CD14-positive monocyte (primary cell): ENCODE data around the gene VAT1L. TPM values are rescaled to one million over a fixed set of nuclear protein-coding genes. Genes with fewer than 3 reads are reported as not detected.

ENCODE experiments used
- DNase-seq, 3 donors: peaks; one replicate each; pipeline ENCODE4 v3.0.0-alpha.2; 2011 to 2022
- H2AFZ ChIP-seq: 2 replicates; pipeline ENCODE4 v1.6.0; 2012; ENCODE audit warnings: mild to moderate bottlenecking, low read depth, low read length, inconsistent platforms; ENCODE audit not compliant: insufficient read depth, poor library complexity, severe bottlenecking
- H3K27ac ChIP-seq, 2 donors: 1 replicate in 1 of 2; 2 replicates in 1 of 2; pipeline ENCODE4 v1.5.1; 2012 to 2013; ENCODE audit warnings: low read length in 2 of 2, control low read depth in 1 of 2, inconsistent platforms in 1 of 2, low read depth in 1 of 2, mild to moderate bottlenecking in 1 of 2
- H3K27me3 ChIP-seq, 2 donors: one replicate each; pipeline versions ENCODE4 v1.6.0 to v1.6.1; 2011 to 2013; ENCODE audit warnings: low read length in 2 of 2; ENCODE audit not compliant: control insufficient read depth in 2 of 2, insufficient read depth in 2 of 2
- H3K36me3 ChIP-seq, 2 donors: replicated peaks in 1 of 2; 1 replicate in 1 of 2; 2 replicates in 1 of 2; pipeline versions ENCODE4 v1.5.1 to v1.6.1; 2012 to 2013; ENCODE audit warnings: low read length in 2 of 2, control low read depth in 1 of 2, inconsistent platforms in 1 of 2, mild to moderate bottlenecking in 1 of 2; ENCODE audit not compliant: insufficient read depth in 2 of 2, control insufficient read depth in 1 of 2
- H3K4me1 ChIP-seq, 2 donors: 1 replicate in 1 of 2; 2 replicates in 1 of 2; pipeline versions ENCODE4 v1.5.1 to v1.6.1; 2012 to 2013; ENCODE audit warnings: low read length in 2 of 2, control low read depth in 1 of 2, inconsistent platforms in 1 of 2, mild to moderate bottlenecking in 1 of 2, moderate library complexity in 1 of 2; ENCODE audit not compliant: insufficient read depth in 2 of 2, control insufficient read depth in 1 of 2
- H3K4me2 ChIP-seq: replicated peaks from 2 replicates; pipeline ENCODE3; 2012; ENCODE audit warnings: low read length, moderate library complexity, mild to moderate bottlenecking; ENCODE audit not compliant: poor library complexity, severe bottlenecking; ENCODE audit errors: extremely low read depth
- H3K4me3 ChIP-seq, 3 experiments: fragments of 200-600 bp in 1 of 3; sonication (generic) in 1 of 3; replicated peaks in 1 of 3; 1 replicate in 2 of 3; 2 replicates in 1 of 3; pipeline ENCODE4 v1.5.1; 2011 to 2013; ENCODE audit warnings: low read length in 3 of 3, mild to moderate bottlenecking in 3 of 3, control low read depth in 2 of 3, low read depth in 2 of 3, inconsistent platforms in 1 of 3, moderate library complexity in 1 of 3
- H3K79me2 ChIP-seq: 2 replicates; pipeline ENCODE4 v1.6.0; 2012; ENCODE audit warnings: mild to moderate bottlenecking, control low read depth, inconsistent platforms, low read length, moderate library complexity; ENCODE audit not compliant: insufficient read depth
- H3K9ac ChIP-seq: 2 replicates; pipeline ENCODE4 v1.6.0; 2017; ENCODE audit warnings: low read length, mild to moderate bottlenecking; ENCODE audit not compliant: insufficient read depth, poor library complexity, severe bottlenecking
- H3K9me3 ChIP-seq, 2 donors: replicated peaks in 1 of 2; 1 replicate in 1 of 2; 2 replicates in 1 of 2; pipeline versions ENCODE4 v1.5.1 to v1.6.1; 2012 to 2013; ENCODE audit warnings: low read length in 2 of 2, control low read depth in 1 of 2; ENCODE audit not compliant: control insufficient read depth in 1 of 2, insufficient read depth in 1 of 2
- H4K20me1 ChIP-seq: 2 replicates; pipeline ENCODE4 v1.6.0; 2012; ENCODE audit warnings: mild to moderate bottlenecking, low read length, control low read depth, moderate library complexity; ENCODE audit not compliant: insufficient read depth
- H3K27ac Mint-ChIP-seq, 7 donors: one replicate each; pipeline ENCODE4 v1.8.0; 2020; ENCODE audit warnings: mild to moderate bottlenecking in 7 of 7, mixed read lengths in 7 of 7, moderate library complexity in 6 of 7, inconsistent platforms in 2 of 7
- H3K27me3 Mint-ChIP-seq, 3 donors: one replicate each; pipeline ENCODE4 v1.8.0; 2021 to 2022; ENCODE audit warnings: low read depth in 3 of 3, mild to moderate bottlenecking in 3 of 3, mixed read lengths in 3 of 3, moderate library complexity in 3 of 3, inconsistent platforms in 1 of 3
- H3K36me3 Mint-ChIP-seq, 2 donors: one replicate each; pipeline ENCODE4 v1.8.0; 2020; ENCODE audit warnings: mixed read lengths in 2 of 2, inconsistent platforms in 1 of 2, mild to moderate bottlenecking in 1 of 2
- H3K4me1 Mint-ChIP-seq: one replicate; pipeline ENCODE4 v1.8.0; 2020; ENCODE audit warnings: mild to moderate bottlenecking, mixed read lengths
- H3K4me3 Mint-ChIP-seq, 2 donors: one replicate each; pipeline ENCODE4 v1.8.0; 2020; ENCODE audit warnings: mild to moderate bottlenecking in 2 of 2, mixed read lengths in 2 of 2, moderate library complexity in 1 of 2
- H3K9me3 Mint-ChIP-seq, 7 donors: one replicate each; pipeline ENCODE4 v1.8.0; 2020 to 2022; ENCODE audit warnings: mixed read lengths in 7 of 7, mild to moderate bottlenecking in 6 of 7, moderate library complexity in 6 of 7, inconsistent platforms in 2 of 7
- WGBS: methylation state at CpG from one replicate; pipeline ENCODE4 v1.1.5; 2013; ENCODE audit warnings: missing lambda C conversion rate; ENCODE audit not compliant: insufficient coverage; 5-methylcytosine and 5-hydroxymethylcytosine counted together
- intact Hi-C, 2 donors: fragments of 100-400 bp; cut with micrococcal nuclease; formaldehyde crosslinking; loops; one replicate each; pipeline versions ENCODE4 v1.15.0 to v1.15.1; 2023
- polyA plus RNA-seq, 3 donors: library from polyadenylated mRNA; depleted of rRNA in 1 of 3; unstranded in 2 of 3; stranded (reverse) in 1 of 3; fragments of 300-500 nt in 2 of 3; fragments of >200 nt in 1 of 3; fragmentation: Illumina TruSeq in 2 of 3; gene quantifications; 1 replicate in 2 of 3; 2 replicates in 1 of 3; pipeline ENCODE4 v1.2.3, GENCODE V29; 2012 to 2021
- TF ChIP-seq, protein P1 (sequence below): fragments of 200-600 bp; IDR thresholded peaks from one replicate; pipeline ENCODE4 v1.8.0; 2022; ENCODE audit warnings: antibody characterized with exemption, mild to moderate bottlenecking

VAT1L gene
- polyA plus RNA-seq, 3 donors = not detected

DNA sequence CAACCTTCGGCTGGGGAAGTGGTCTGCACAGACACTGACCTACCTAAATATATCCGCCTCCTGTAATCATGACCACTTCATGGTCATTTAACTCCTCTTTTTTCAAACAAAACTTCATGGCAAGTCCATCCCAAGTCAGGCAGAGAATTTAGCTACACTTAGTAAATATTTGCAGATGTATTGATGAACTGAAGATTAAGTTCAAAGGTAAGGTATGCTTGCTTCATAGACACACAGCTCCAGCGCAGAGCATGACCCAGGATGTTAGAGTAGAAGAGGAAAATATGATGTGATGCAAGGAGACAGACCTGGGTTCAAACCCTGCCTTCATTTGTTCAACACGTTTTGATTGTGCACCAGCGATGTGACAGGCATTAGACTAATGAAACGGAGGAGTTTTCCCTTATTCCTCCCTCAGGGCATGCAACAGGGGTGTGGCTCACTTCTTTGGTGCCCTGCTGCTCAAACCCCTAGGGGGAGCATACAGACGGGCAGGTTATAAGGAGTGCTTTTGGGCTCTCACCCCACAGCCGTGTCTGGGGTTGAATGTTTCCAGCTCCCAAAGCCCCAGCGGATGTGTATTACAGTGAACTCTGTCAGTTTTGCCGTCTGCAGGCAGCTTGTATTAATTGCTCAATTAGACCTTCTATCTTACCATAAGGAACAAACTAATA lies 210.1 kb downstream of the VAT1L start:
- Histone ChIP-seq H3K27ac (no peak overlapping the region), H3K79me2 (no peaks in the 10 kb centered on the region), H3K36me3 (no peaks in the 10 kb centered on the region), H3K9ac (no peak overlapping the region), H4K20me1 (no peaks in the 10 kb centered on the region), H2AFZ (no peak overlapping the region), H3K4me3 (no peak overlapping the region), H3K4me2 (no peak overlapping the region), H3K4me1 (no peaks in the 10 kb centered on the region), H3K9me3 (peaks cover 12 to 17% of the 10 kb centered on the region in 2 donors), H3K27me3 (no peaks in the 10 kb centered on the region)
- Mint-ChIP-seq H3K4me3 (no peak overlapping the region), H3K36me3 (no peaks in the 10 kb centered on the region), H3K27ac (no peak overlapping the region), H3K4me1 (no peaks in the 10 kb centered on the region), H3K27me3 (peaks cover 0 to 3% (median 3%) of the 10 kb centered on the region in 3 donors), H3K9me3 (peaks cover 5 to 33% (median 12%) of the 10 kb centered on the region in 7 donors)
- no peak for DNase-seq
- WGBS = 80% methylated on average over 1 of the region's 10 CpGs
- intact Hi-C loops = no loop called here
- TF ChIP-seq, protein P1, sequence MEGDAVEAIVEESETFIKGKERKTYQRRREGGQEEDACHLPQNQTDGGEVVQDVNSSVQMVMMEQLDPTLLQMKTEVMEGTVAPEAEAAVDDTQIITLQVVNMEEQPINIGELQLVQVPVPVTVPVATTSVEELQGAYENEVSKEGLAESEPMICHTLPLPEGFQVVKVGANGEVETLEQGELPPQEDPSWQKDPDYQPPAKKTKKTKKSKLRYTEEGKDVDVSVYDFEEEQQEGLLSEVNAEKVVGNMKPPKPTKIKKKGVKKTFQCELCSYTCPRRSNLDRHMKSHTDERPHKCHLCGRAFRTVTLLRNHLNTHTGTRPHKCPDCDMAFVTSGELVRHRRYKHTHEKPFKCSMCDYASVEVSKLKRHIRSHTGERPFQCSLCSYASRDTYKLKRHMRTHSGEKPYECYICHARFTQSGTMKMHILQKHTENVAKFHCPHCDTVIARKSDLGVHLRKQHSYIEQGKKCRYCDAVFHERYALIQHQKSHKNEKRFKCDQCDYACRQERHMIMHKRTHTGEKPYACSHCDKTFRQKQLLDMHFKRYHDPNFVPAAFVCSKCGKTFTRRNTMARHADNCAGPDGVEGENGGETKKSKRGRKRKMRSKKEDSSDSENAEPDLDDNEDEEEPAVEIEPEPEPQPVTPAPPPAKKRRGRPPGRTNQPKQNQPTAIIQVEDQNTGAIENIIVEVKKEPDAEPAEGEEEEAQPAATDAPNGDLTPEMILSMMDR = no peak

GRCh38 chr16:78001451-78002025 lies 213.2 kb downstream of the VAT1L start:
- H3K9me3 ChIP-seq = peaks cover 3 to 4% of the 10 kb centered on the region in 2 donors
- Mint-ChIP-seq H3K9me3 (peaks cover 0 to 8% (median 5%) of the 10 kb centered on the region in 7 donors), H3K36me3 (no peaks in the 10 kb centered on the region), H3K27me3 (peaks cover 0 to 3% (median 1%) of the 10 kb centered on the region in 3 donors), H3K27ac (no peak overlapping the region), H3K4me3 (no peak overlapping the region), H3K4me1 (no peaks in the 10 kb centered on the region)
- no peaks in the 10 kb centered on the region for H3K4me1 ChIP-seq
- H3K4me2 ChIP-seq = no peak overlapping the region
- no peak overlapping the region for H3K4me3 ChIP-seq
- TF ChIP-seq, protein P1 = no peak
- no peak overlapping the region for H3K27ac ChIP-seq
- intact Hi-C loops = loop anchor here in 1 of 2 donors (10.0 kb wide), 1 partner anchor 327 kb away; no protein-coding TSS in a partner anchor
- no peaks in the 10 kb centered on the region for H3K36me3 ChIP-seq
- H3K9ac ChIP-seq = no peak overlapping the region
- WGBS = no CpG with 5 or more reads among the region's 4 CpGs
- no peaks in the 10 kb centered on the region for H3K27me3 ChIP-seq
- no peak overlapping the region for H2AFZ ChIP-seq
- no peak for DNase-seq
- no peaks in the 10 kb centered on the region for H3K79me2 ChIP-seq
- H4K20me1 ChIP-seq = no peaks in the 10 kb centered on the region
